CD4-positive, alpha-beta T cell treated with Interleukin-6 for 4 hours (primary cell): Measurements from ENCODE around the gene PLAAT1.

Source experiments
- DNase-seq: peaks from one replicate; pipeline ENCODE4 v3.0.0-alpha.2; 2020; ENCODE audit warnings: mixed read lengths

The PLAAT1 gene

GRCh38 chr3:193240850-193241706, at the start of gene PLAAT1:
Gene PLAAT1, plus strand, starts transcription at chr3:193241222. Its CDS starts 14,429 bp downstream, at chr3:193255651.
- no peak for DNase-seq

GRCh38 chr3:193194371-193194770, 46.7 kb upstream of the PLAAT1 start:
- DNase-seq = no peak

GRCh38 chr3:193196746-193197145, 44.3 kb upstream of the PLAAT1 start:
- DNase-seq = no peak

GRCh38 chr3:193207290-193208273, 33.4 kb upstream of the PLAAT1 start:
- no peak for DNase-seq

- DNase-seq = no peak
Measured at GRCh38 chr3:193210618-193211017, 30.4 kb upstream of the PLAAT1 start.

GRCh38 chr3:193211173-193211572, 29.8 kb upstream of the PLAAT1 start:
- DNase-seq = no peak

- no peak for DNase-seq
Measured at GRCh38 chr3:193211984-193212383, 29.0 kb upstream of the PLAAT1 start.

- no peak for DNase-seq
Measured at GRCh38 chr3:193212844-193213243, 28.2 kb upstream of the PLAAT1 start.

GRCh38 chr3:193214445-193214844, 26.6 kb upstream of the PLAAT1 start:
- no peak for DNase-seq

- DNase-seq = no peak
Measured at GRCh38 chr3:193225302-193226125, 15.5 kb upstream of the PLAAT1 start.

GRCh38 chr3:193228206-193228605, 12.8 kb upstream of the PLAAT1 start:
- no peak for DNase-seq

- no peak for DNase-seq
Measured at GRCh38 chr3:193229851-193230420, 11.1 kb upstream of the PLAAT1 start.

GRCh38 chr3:193230610-193231009, 10.4 kb upstream of the PLAAT1 start:
- DNase-seq = no peak

GRCh38 chr3:193231201-193231600, 9.8 kb upstream of the PLAAT1 start:
- DNase-seq = no peak

- DNase-seq = no peak
Measured at GRCh38 chr3:193236599-193236998, 4.4 kb upstream of the PLAAT1 start.

- DNase-seq = no peak
Measured at GRCh38 chr3:193237030-193237429, 4.0 kb upstream of the PLAAT1 start.

GRCh38 chr3:193240436-193240849, 579 bp upstream of the PLAAT1 start:
- no peak for DNase-seq

- no peak for DNase-seq
Measured at GRCh38 chr3:193241716-193242115, 694 bp downstream of the PLAAT1 start.

- no peak for DNase-seq
Measured at GRCh38 chr3:193243571-193243970, 2.5 kb downstream of the PLAAT1 start.

- no peak for DNase-seq
Measured at GRCh38 chr3:193248848-193249468, 7.9 kb downstream of the PLAAT1 start.

GRCh38 chr3:193250492-193250891, 9.5 kb downstream of the PLAAT1 start:
- no peak for DNase-seq
